H1 (cell line): ENCODE results near the gene PSPN. TPM values are rescaled to one million over a fixed set of nuclear protein-coding genes. Genes with fewer than 3 reads are reported as not detected.

Source experiments
- CTCF ChIA-PET: fragments of 300-600 bp; sonication (Branson Sonifier 250); formaldehyde crosslinking; loops from one replicate; lab custom pipeline; 2021; ENCODE audit not compliant: partially characterized antibody; lab: Charles Lee
- POLR2A ChIA-PET: fragments of 300-600 bp; sonication (Branson Sonifier 250); formaldehyde crosslinking; loops from one replicate; lab custom pipeline; 2021; ENCODE audit warnings: inconsistent platforms; ENCODE audit not compliant: partially characterized antibody; lab: Charles Lee
- DNase-seq, 2 experiments: peaks; one replicate each; pipeline versions ENCODE4 v3.0.0 to v3.0.0-alpha.2; 2010 to 2022; ENCODE audit warnings: low spot score in 2 of 2, low read depth in 1 of 2, mixed read lengths in 1 of 2
- FAIRE-seq: peaks from 2 replicates; lab custom pipeline; 2011; peaks lifted over from hg19 to GRCh38; lab: Jason Lieb, UNC
- H2AFZ ChIP-seq: 2 replicates; pipeline ENCODE4 v1.8.1; 2012; ENCODE audit warnings: low read length, inconsistent platforms
- H2AK5ac ChIP-seq: 2 replicates; pipeline ENCODE4 v1.6.1; 2013; ENCODE audit warnings: low read depth, low read length
- H2BK120ac ChIP-seq: replicated peaks from 2 replicates; pipeline ENCODE3; 2013; ENCODE audit warnings: low read depth, low read length, inconsistent platforms
- H2BK12ac ChIP-seq: 2 replicates; pipeline ENCODE4 v1.6.1; 2013; ENCODE audit warnings: low read depth, low read length
- H2BK15ac ChIP-seq: 2 replicates; pipeline ENCODE4 v1.6.1; 2013; ENCODE audit warnings: low read length
- H2BK20ac ChIP-seq: 2 replicates; pipeline ENCODE4 v1.6.1; 2013; ENCODE audit warnings: low read length
- H2BK5ac ChIP-seq: 2 replicates; pipeline ENCODE4 v1.6.1; 2013; ENCODE audit warnings: low read depth, low read length
- H3K14ac ChIP-seq: 2 replicates; pipeline ENCODE4 v1.6.1; 2013; ENCODE audit warnings: inconsistent platforms; ENCODE audit not compliant: insufficient read length
- H3K18ac ChIP-seq: 2 replicates; pipeline ENCODE4 v1.6.1; 2013; ENCODE audit warnings: low read length; ENCODE audit errors: extremely low read depth
- H3K23ac ChIP-seq: 2 replicates; pipeline ENCODE4 v1.6.1; 2013; ENCODE audit warnings: inconsistent platforms; ENCODE audit not compliant: insufficient read length
- H3K23me2 ChIP-seq: 2 replicates; pipeline ENCODE4 v1.6.1; 2013; ENCODE audit warnings: low read depth, low read length
- H3K27ac ChIP-seq: 2 replicates; pipeline ENCODE4 v1.6.1; 2011; ENCODE audit warnings: low read depth, low read length, inconsistent platforms
- H3K27me3 ChIP-seq, 4 experiments: replicated peaks in 1 of 4; 1 replicate in 1 of 4; 2 replicates in 3 of 4; pipeline versions ENCODE4 v1.6.1 to v1.8.1; 2011 to 2013; ENCODE audit warnings: low read length in 3 of 4, mild to moderate bottlenecking in 3 of 4, inconsistent platforms in 2 of 4, mixed read lengths in 2 of 4, moderate library complexity in 1 of 4; ENCODE audit not compliant: control insufficient read depth in 3 of 4, insufficient read depth in 3 of 4; ENCODE audit errors: extremely low read depth in 1 of 4
- H3K36me3 ChIP-seq, 4 experiments: 2 replicates each; pipeline versions ENCODE4 v1.6.1 to v1.8.1; 2011 to 2013; ENCODE audit warnings: mild to moderate bottlenecking in 4 of 4, low read length in 3 of 4, moderate library complexity in 2 of 4, control low read depth in 1 of 4, inconsistent platforms in 1 of 4; ENCODE audit not compliant: insufficient read depth in 4 of 4, control insufficient read depth in 2 of 4
- H3K4ac ChIP-seq: replicated peaks from 2 replicates; pipeline ENCODE3; 2013; ENCODE audit warnings: low read length, low read depth, mixed read lengths, inconsistent platforms; ENCODE audit not compliant: insufficient read length
- H3K4me1 ChIP-seq, 4 experiments: replicated peaks in 1 of 4; 1 replicate in 1 of 4; 2 replicates in 3 of 4; pipeline versions ENCODE4 v1.6.1 to v1.8.1; 2011 to 2013; ENCODE audit warnings: low read length in 3 of 4, inconsistent platforms in 2 of 4, mixed read lengths in 1 of 4; ENCODE audit not compliant: insufficient read depth in 4 of 4, control insufficient read depth in 3 of 4
- H3K4me2 ChIP-seq, 2 experiments: 2 replicates each; pipeline versions ENCODE4 v1.6.1 to v1.8.1; 2011 to 2013; ENCODE audit warnings: low read depth in 2 of 2, low read length in 2 of 2, control low read depth in 1 of 2, inconsistent platforms in 1 of 2, mild to moderate bottlenecking in 1 of 2; ENCODE audit not compliant: insufficient read depth in 1 of 2
- H3K4me3 ChIP-seq, 4 experiments: fragments of 200-600, 300-600 bp in 1 of 4; sonication (generic), shearing (Covaris generic), sonication (Bioruptor Twin) in 1 of 4; 2 replicates each; pipeline versions ENCODE4 v1.5.1 to v1.8.1; 2011 to 2016; ENCODE audit warnings: low read length in 4 of 4, low read depth in 3 of 4, control low read depth in 2 of 4, inconsistent platforms in 2 of 4, mild to moderate bottlenecking in 2 of 4, mixed read lengths in 1 of 4, moderate library complexity in 1 of 4; ENCODE audit not compliant: insufficient read depth in 2 of 4; ENCODE audit errors: extremely low read depth in 1 of 4
- H3K56ac ChIP-seq: replicated peaks from 2 replicates; pipeline ENCODE3; 2013; ENCODE audit warnings: low read depth, mild to moderate bottlenecking, mixed read lengths, low read length, inconsistent platforms; ENCODE audit not compliant: insufficient read length
- H3K79me1 ChIP-seq: 2 replicates; pipeline ENCODE4 v1.6.1; 2013; ENCODE audit warnings: low read depth, low read length, control low read depth
- H3K79me2 ChIP-seq, 2 experiments: 2 replicates each; pipeline versions ENCODE4 v1.6.1 to v1.8.1; 2012 to 2013; ENCODE audit warnings: low read length in 2 of 2, mild to moderate bottlenecking in 2 of 2, inconsistent platforms in 1 of 2; ENCODE audit not compliant: insufficient read depth in 2 of 2, control insufficient read depth in 1 of 2
- H3K9ac ChIP-seq, 4 experiments: replicated peaks in 1 of 4; 1 replicate in 1 of 4; 2 replicates in 3 of 4; pipeline versions ENCODE4 v1.6.1 to v1.8.1; 2011 to 2013; ENCODE audit warnings: low read depth in 3 of 4, low read length in 3 of 4, control low read depth in 2 of 4, mild to moderate bottlenecking in 2 of 4, moderate library complexity in 2 of 4, inconsistent platforms in 1 of 4; ENCODE audit errors: extremely low read depth in 1 of 4
- H3K9me3 ChIP-seq, 2 experiments: 2 replicates each; pipeline versions ENCODE4 v1.6.1 to v1.8.1; 2012 to 2013; ENCODE audit warnings: mild to moderate bottlenecking in 2 of 2, moderate library complexity in 2 of 2, control low read depth in 1 of 2, inconsistent platforms in 1 of 2, low read depth in 1 of 2, low read length in 1 of 2, mixed read lengths in 1 of 2; ENCODE audit not compliant: insufficient read depth in 2 of 2
- H4K20me1 ChIP-seq, 2 experiments: replicated peaks in 1 of 2; 2 replicates each; pipeline versions ENCODE3 to v1.8.1; 2011 to 2013; ENCODE audit warnings: inconsistent platforms in 2 of 2, low read length in 2 of 2, mild to moderate bottlenecking in 1 of 2; ENCODE audit not compliant: insufficient read depth in 2 of 2, control insufficient read depth in 1 of 2
- H4K5ac ChIP-seq: 2 replicates; pipeline ENCODE4 v1.6.1; 2013; ENCODE audit warnings: low read length, low read depth, mixed read lengths, inconsistent platforms; ENCODE audit not compliant: insufficient read length
- H4K8ac ChIP-seq: 2 replicates; pipeline ENCODE4 v1.8.0; 2013; ENCODE audit warnings: mild to moderate bottlenecking, moderate library complexity, low read length, inconsistent platforms; ENCODE audit not compliant: insufficient read depth; ENCODE audit errors: extremely low read depth
- H4K91ac ChIP-seq: replicated peaks from 2 replicates; pipeline ENCODE3; 2013; ENCODE audit warnings: low read length, mixed read lengths, inconsistent platforms; ENCODE audit not compliant: insufficient read length
- ATF3 ChIP-seq: IDR thresholded peaks from 2 replicates; pipeline ENCODE4 v1.6.1; 2011; ENCODE audit warnings: low read depth, mild to moderate bottlenecking, low read length; ENCODE audit not compliant: insufficient read depth
- GABPA ChIP-seq: IDR thresholded peaks from 2 replicates; pipeline ENCODE4 v1.6.1; 2011; ENCODE audit warnings: mild to moderate bottlenecking, low read length, moderate library complexity, borderline replicate concordance; ENCODE audit not compliant: insufficient read depth
- HDAC2 ChIP-seq, 2 experiments: fragments of 300-600 bp in 1 of 2; sonication (generic) in 1 of 2; IDR thresholded peaks; 2 replicates each; pipeline ENCODE4 v1.6.1; 2011 to 2012; ENCODE audit warnings: low read depth in 2 of 2, low read length in 2 of 2, mild to moderate bottlenecking in 2 of 2, moderate library complexity in 2 of 2, borderline replicate concordance in 1 of 2, inconsistent platforms in 1 of 2
- KDM4A ChIP-seq: IDR thresholded peaks from one replicate; pipeline ENCODE4 v1.7.1; 2012; ENCODE audit warnings: low read depth, mild to moderate bottlenecking, moderate library complexity, low read length, inconsistent platforms; ENCODE audit not compliant: severe bottlenecking
- MAX ChIP-seq: IDR thresholded peaks from 2 replicates; pipeline ENCODE4 v1.6.1; 2012; ENCODE audit warnings: inconsistent platforms
- NRF1 ChIP-seq: IDR thresholded peaks from 2 replicates; pipeline ENCODE4 v1.6.1; 2011; ENCODE audit warnings: mild to moderate bottlenecking, low read depth, low read length, improper control_type of control experiment
- POLR2AphosphoS5 ChIP-seq: IDR thresholded peaks from 2 replicates; pipeline ENCODE4 v1.6.1; 2011; ENCODE audit warnings: low read depth, low read length
- TAF1 ChIP-seq: IDR thresholded peaks from 2 replicates; pipeline ENCODE4 v1.6.1; 2011; ENCODE audit warnings: mild to moderate bottlenecking, low read depth, low read length
- WGBS, 2 experiments: shearing (Covaris generic) in 1 of 2; methylation state at CpG; one replicate each; pipeline versions ENCODE4 v1.1.6 to v1.1.7; 2013 to 2015; ENCODE audit warnings: low lambda C conversion rate in 2 of 2, mixed read lengths in 2 of 2, inconsistent platforms in 1 of 2, low coverage in 1 of 2, missing lambda C conversion rate in 1 of 2; ENCODE audit not compliant: insufficient replicate concordance in 2 of 2, insufficient coverage in 1 of 2, insufficient read length in 1 of 2; ENCODE audit errors: extremely low coverage in 1 of 2, missing lambda C conversion rate in 1 of 2; 5-methylcytosine and 5-hydroxymethylcytosine counted together
- polyA plus RNA-seq, 7 experiments: library from polyadenylated mRNA; depleted of rRNA in 3 of 7; stranded (reverse) in 5 of 7; unstranded in 2 of 7; fragments of >200 nt in 5 of 7; fragments of 200-250 nt in 2 of 7; gene quantifications; 1 replicate in 5 of 7; 2 replicates in 1 of 7; 4 replicates in 1 of 7; pipeline versions ENCODE4 v1.2.1 to v1.2.3, GENCODE V29; 2011 to 2013; ENCODE audit warnings: missing spikeins in 2 of 7, mixed read lengths in 2 of 7
- total RNA-seq: library from RNA; stranded (reverse); fragmentation: NEBNext Ultra II Directional; extraction: Animal tissue kit (Norgen Biotek cat#: 25700); gene quantifications from 2 replicates; pipeline ENCODE4 v1.2.1, GENCODE V29; 2021

PSPN gene
- total and polyA plus RNA-seq, 2 of the 8 experiments (the other 6 are each of a cell fraction or from before 2014, with no cell fraction given), result 1.0 to 2.1 TPM

DNA sequence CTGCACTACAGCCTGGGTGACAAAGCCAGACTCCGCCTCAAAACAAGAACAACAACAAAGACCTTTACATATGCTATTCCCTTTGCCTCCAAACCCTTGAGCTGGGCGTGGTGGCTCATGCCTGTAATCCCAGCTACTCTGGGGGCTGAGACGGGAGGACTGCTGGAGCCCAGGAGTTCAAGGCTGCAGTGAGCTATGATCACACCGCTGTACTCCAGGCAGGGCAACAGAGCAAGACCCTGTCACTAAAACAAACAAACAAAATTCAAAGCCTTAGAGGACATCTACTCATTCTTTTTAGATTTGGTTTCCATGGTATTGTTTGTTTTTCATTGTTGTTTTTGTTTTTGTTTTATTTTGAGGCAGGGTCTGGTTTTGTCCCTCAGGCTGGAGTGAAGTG, 50.1 kb downstream of the PSPN start:
- no peak overlapping the region for H3K4ac ChIP-seq
- no peaks in the 10 kb centered on the region for H3K4me1 ChIP-seq
- H4K8ac ChIP-seq, result no peak overlapping the region
- H3K27me3 ChIP-seq, result no peaks in the 10 kb centered on the region
- no peaks in the 10 kb centered on the region for H3K79me2 ChIP-seq
- DNase-seq (no peak), FAIRE-seq (no peak)
- no peak overlapping the region for H4K5ac ChIP-seq
- H3K9me3 ChIP-seq, result peaks cover 6 to 10% of the 10 kb centered on the region in 2 experiments; a peak in 2 of 4 replicates
- H3K79me1 ChIP-seq, result no peaks in the 10 kb centered on the region
- 82% methylated on average over 4 of the region's 4 CpGs; no CpG with 5 or more reads in 1 of the 2 experiments for WGBS, 2 experiments
- no peak overlapping the region for H3K4me3 ChIP-seq
- H3K9ac ChIP-seq, result no peak overlapping the region
- H3K18ac ChIP-seq, result no peak overlapping the region
- CTCF ChIA-PET, result no interaction called here
- no peak overlapping the region for H3K14ac ChIP-seq
- no peak overlapping the region for H2BK12ac ChIP-seq
- H2BK20ac ChIP-seq, result no peak overlapping the region
- POLR2A ChIA-PET, result no interaction called here
- no peak overlapping the region for H3K27ac ChIP-seq
- no peak overlapping the region for H4K91ac ChIP-seq
- no peak overlapping the region for H2BK5ac ChIP-seq
- no peak overlapping the region for H3K56ac ChIP-seq
- no peak overlapping the region for H3K23ac ChIP-seq
- H4K20me1 ChIP-seq, result no peaks in the 10 kb centered on the region
- no peak overlapping the region for H2AFZ ChIP-seq
- no peaks in the 10 kb centered on the region for H3K23me2 ChIP-seq
- no peak overlapping the region for H3K4me2 ChIP-seq
- no peak overlapping the region for H2BK120ac ChIP-seq
- no peaks in the 10 kb centered on the region for H3K36me3 ChIP-seq
- no peak overlapping the region for H2BK15ac ChIP-seq
- no peak overlapping the region for H2AK5ac ChIP-seq
- no peak for TF ChIP-seq GABPA
- no peak for TF ChIP-seq ATF3
- no peak for TF ChIP-seq MAX
- TF ChIP-seq KDM4A, result no peak
- TF ChIP-seq TAF1, result no peak
- TF ChIP-seq NRF1, result no peak
- TF ChIP-seq HDAC2 (IDR thresholded peaks at IDR 0.05; ENCODE audit: borderline replicate concordance in 1 of 2, low read depth in 2 of 2, low read length in 2 of 2), result no peak
- no peak for TF ChIP-seq POLR2AphosphoS5
